Liver (tissue), 3 donors: ENCODE data around the gene CABLES1.

Experiments used
- CTCF ChIP-seq: fragments of 150-350 bp; IDR thresholded peaks from 2 replicates; pipeline ENCODE4 v1.5.1; 2017; ENCODE audit warnings: improper control_type of control experiment, low read depth, low read length; ENCODE audit not compliant: missing input control
- GABPA ChIP-seq, 2 donors: IDR thresholded peaks in 1 of 2; conservative IDR thresholded peaks in 1 of 2; 2 replicates each; pipeline ENCODE4 v1.6.1; 2016; ENCODE audit warnings: antibody characterized with exemption in 2 of 2, mild to moderate bottlenecking in 1 of 2, moderate library complexity in 1 of 2
- HNF4A ChIP-seq, 2 donors: conservative IDR thresholded peaks; 2 replicates each; pipeline ENCODE4 v1.6.1; 2016; ENCODE audit warnings: antibody characterized with exemption in 2 of 2, mild to moderate bottlenecking in 2 of 2
- HNF4G ChIP-seq: IDR thresholded peaks from 2 replicates; pipeline ENCODE4 v1.6.1; 2016; ENCODE audit warnings: antibody characterized with exemption
- JUND ChIP-seq, 2 donors: IDR thresholded peaks; 2 replicates each; pipeline ENCODE4 v1.6.1; 2016; ENCODE audit warnings: antibody characterized with exemption in 2 of 2
- MAX ChIP-seq: IDR thresholded peaks from 2 replicates; pipeline ENCODE4 v1.6.1; 2016; ENCODE audit warnings: antibody characterized with exemption
- RAD21 ChIP-seq, 2 donors: IDR thresholded peaks; 2 replicates each; pipeline ENCODE4 v1.6.1; 2016; ENCODE audit warnings: antibody characterized with exemption in 2 of 2, mild to moderate bottlenecking in 2 of 2
- SP1 ChIP-seq: IDR thresholded peaks from 2 replicates; pipeline ENCODE4 v1.6.1; 2018; ENCODE audit warnings: antibody characterized with exemption, mild to moderate bottlenecking
- TAF1 ChIP-seq: conservative IDR thresholded peaks from 2 replicates; pipeline ENCODE4 v1.6.1; 2016; ENCODE audit warnings: antibody characterized with exemption, mild to moderate bottlenecking
- YY1 ChIP-seq: IDR thresholded peaks from 2 replicates; pipeline ENCODE4 v1.6.1; 2016; ENCODE audit warnings: antibody characterized with exemption, mild to moderate bottlenecking
- ZBTB33 ChIP-seq: IDR thresholded peaks from 2 replicates; pipeline ENCODE4 v1.6.1; 2016; ENCODE audit warnings: antibody characterized with exemption
- TF ChIP-seq, protein P1 (sequence below): IDR thresholded peaks from 2 replicates; pipeline ENCODE4 v1.6.1; 2016; ENCODE audit warnings: antibody characterized with exemption
- TF ChIP-seq, protein P2 (sequence below): IDR thresholded peaks from 2 replicates; pipeline ENCODE4 v1.6.1; 2016; ENCODE audit warnings: antibody characterized with exemption, mild to moderate bottlenecking
- donor health status: healthy.
- donor health status: healthy.

DNA sequence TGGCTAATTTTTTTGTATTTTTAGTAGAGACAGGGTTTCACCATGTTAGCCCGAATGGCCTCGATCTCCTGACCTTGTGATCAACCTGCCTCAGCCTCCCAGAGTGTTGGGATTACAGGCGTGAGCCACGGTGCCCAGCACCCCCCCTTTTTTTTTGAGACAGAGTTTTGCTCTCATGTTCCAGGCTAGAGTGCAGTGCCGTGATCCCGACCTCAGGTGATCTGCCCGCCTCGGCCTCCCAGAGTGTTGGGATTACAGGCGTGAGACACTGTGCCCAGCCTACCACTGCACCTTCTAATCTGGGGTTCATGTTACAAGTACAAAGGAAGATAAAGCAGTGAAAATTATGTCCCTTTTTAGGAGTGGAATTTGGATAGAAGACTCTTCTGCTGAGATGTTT is 41.5 kb upstream of the CABLES1 start:
- TF ChIP-seq CTCF (no peak), YY1 (no peak), HNF4A (conservative IDR thresholded peaks at IDR 0.05) (no peak), JUND (IDR thresholded peaks at IDR 0.05) (no peak), RAD21 (IDR thresholded peaks at IDR 0.05) (no peak), SP1 (no peak), MAX (no peak), HNF4G (no peak), ZBTB33 (no peak), GABPA (IDR thresholded peaks at IDR 0.05 in 1 of 2, conservative IDR thresholded peaks at IDR 0.05 in 1 of 2) (no peak), TAF1 (no peak)
- TF ChIP-seq, protein P1, sequence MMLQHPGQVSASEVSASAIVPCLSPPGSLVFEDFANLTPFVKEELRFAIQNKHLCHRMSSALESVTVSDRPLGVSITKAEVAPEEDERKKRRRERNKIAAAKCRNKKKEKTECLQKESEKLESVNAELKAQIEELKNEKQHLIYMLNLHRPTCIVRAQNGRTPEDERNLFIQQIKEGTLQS = no peak
- TF ChIP-seq, protein P2, sequence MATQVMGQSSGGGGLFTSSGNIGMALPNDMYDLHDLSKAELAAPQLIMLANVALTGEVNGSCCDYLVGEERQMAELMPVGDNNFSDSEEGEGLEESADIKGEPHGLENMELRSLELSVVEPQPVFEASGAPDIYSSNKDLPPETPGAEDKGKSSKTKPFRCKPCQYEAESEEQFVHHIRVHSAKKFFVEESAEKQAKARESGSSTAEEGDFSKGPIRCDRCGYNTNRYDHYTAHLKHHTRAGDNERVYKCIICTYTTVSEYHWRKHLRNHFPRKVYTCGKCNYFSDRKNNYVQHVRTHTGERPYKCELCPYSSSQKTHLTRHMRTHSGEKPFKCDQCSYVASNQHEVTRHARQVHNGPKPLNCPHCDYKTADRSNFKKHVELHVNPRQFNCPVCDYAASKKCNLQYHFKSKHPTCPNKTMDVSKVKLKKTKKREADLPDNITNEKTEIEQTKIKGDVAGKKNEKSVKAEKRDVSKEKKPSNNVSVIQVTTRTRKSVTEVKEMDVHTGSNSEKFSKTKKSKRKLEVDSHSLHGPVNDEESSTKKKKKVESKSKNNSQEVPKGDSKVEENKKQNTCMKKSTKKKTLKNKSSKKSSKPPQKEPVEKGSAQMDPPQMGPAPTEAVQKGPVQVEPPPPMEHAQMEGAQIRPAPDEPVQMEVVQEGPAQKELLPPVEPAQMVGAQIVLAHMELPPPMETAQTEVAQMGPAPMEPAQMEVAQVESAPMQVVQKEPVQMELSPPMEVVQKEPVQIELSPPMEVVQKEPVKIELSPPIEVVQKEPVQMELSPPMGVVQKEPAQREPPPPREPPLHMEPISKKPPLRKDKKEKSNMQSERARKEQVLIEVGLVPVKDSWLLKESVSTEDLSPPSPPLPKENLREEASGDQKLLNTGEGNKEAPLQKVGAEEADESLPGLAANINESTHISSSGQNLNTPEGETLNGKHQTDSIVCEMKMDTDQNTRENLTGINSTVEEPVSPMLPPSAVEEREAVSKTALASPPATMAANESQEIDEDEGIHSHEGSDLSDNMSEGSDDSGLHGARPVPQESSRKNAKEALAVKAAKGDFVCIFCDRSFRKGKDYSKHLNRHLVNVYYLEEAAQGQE = no peak
